Spinal cord (tissue), 10 donors: ENCODE results near the gene HDAC9. TPM values are rescaled to one million over a fixed set of nuclear protein-coding genes. Genes with fewer than 3 reads are reported as not detected.
A peak's percentile ranks its signal among the peaks of the same experiment; 100 is the strongest.

Source experiments
- DNase-seq, 6 donors: peaks; one replicate each; pipeline versions ENCODE4 v3.0.0 to v3.0.0-alpha.2; 2013 to 2015; ENCODE audit warnings: low spot score in 6 of 6, low read depth in 4 of 6
- H3K27ac ChIP-seq: one replicate; pipeline ENCODE4 v1.5.1; 2013; ENCODE audit warnings: low read depth, low read length, control low read depth
- H3K27me3 ChIP-seq: one replicate; pipeline ENCODE4 v1.6.1; 2013; ENCODE audit warnings: low read length; ENCODE audit not compliant: control insufficient read depth, insufficient read depth
- H3K36me3 ChIP-seq: one replicate; pipeline ENCODE4 v1.6.1; 2013; ENCODE audit warnings: low read length; ENCODE audit not compliant: control insufficient read depth, insufficient read depth
- H3K4me1 ChIP-seq: one replicate; pipeline ENCODE4 v1.6.1; 2013; ENCODE audit warnings: low read length; ENCODE audit not compliant: control insufficient read depth, insufficient read depth
- H3K4me3 ChIP-seq: one replicate; pipeline ENCODE4 v1.5.1; 2013; ENCODE audit warnings: low read depth, low read length, control low read depth
- H3K9me3 ChIP-seq: one replicate; pipeline ENCODE4 v1.6.1; 2013; ENCODE audit warnings: low read length; ENCODE audit not compliant: control insufficient read depth, insufficient read depth
- WGBS: methylation state at CpG from one replicate; pipeline ENCODE4 v1.1.5; 2013; ENCODE audit warnings: missing lambda C conversion rate; ENCODE audit not compliant: insufficient coverage; 5-methylcytosine and 5-hydroxymethylcytosine counted together
- polyA plus RNA-seq, 2 donors: library from polyadenylated mRNA; unstranded; fragments of 120-200 nt; gene quantifications; one replicate each; pipeline ENCODE4 v1.2.1, GENCODE V29; 2013; ENCODE audit not compliant: insufficient read length in 2 of 2
- total RNA-seq, 2 donors: library from RNA; depleted of rRNA in 1 of 2; stranded (reverse); fragments of 120-200 nt in 1 of 2; fragments of >200 nt in 1 of 2; gene quantifications; one replicate each; pipeline versions ENCODE4 v1.2.3 to v1.2.4, GENCODE V29; 2013 to 2014
- donor health status: healthy.

HDAC9 gene
- total and polyA plus RNA-seq, 4 donors, result 21.4 to 58.5 (median 29.3) TPM

- WGBS, result no CpG with 5 or more reads among the region's 2 CpGs
- Histone ChIP-seq H3K4me1 (no peaks in the 10 kb centered on the region), H3K27me3 (no peaks in the 10 kb centered on the region), H3K27ac (no peak overlapping the region), H3K36me3 (no peaks in the 10 kb centered on the region), H3K9me3 (no peaks in the 10 kb centered on the region), H3K4me3 (no peak overlapping the region)
- DNase-seq, result peak in 1 of 6 donors; percentile 15
Measured at GRCh38 chr7:18771834-18772566, 276.5 kb downstream of the HDAC9 start.

- no CpG with 5 or more reads among the region's 1 CpG for WGBS
- no peaks in the 10 kb centered on the region for H3K9me3 ChIP-seq
- H3K27me3 ChIP-seq, result no peaks in the 10 kb centered on the region
- no peaks in the 10 kb centered on the region for H3K4me1 ChIP-seq
- no peak overlapping the region for H3K4me3 ChIP-seq
- no peak for DNase-seq
- H3K36me3 ChIP-seq, result no peaks in the 10 kb centered on the region
- no peak overlapping the region for H3K27ac ChIP-seq
Measured at GRCh38 chr7:18772567-18772965, 277.0 kb downstream of the HDAC9 start.

GRCh38 chr7:18777314-18777713, 281.8 kb downstream of the HDAC9 start:
- H3K4me1 ChIP-seq, result no peaks in the 10 kb centered on the region
- DNase-seq, result no peak
- no CpG with 5 or more reads among the region's 2 CpGs for WGBS
- no peaks in the 10 kb centered on the region for H3K36me3 ChIP-seq
- no peaks in the 10 kb centered on the region for H3K9me3 ChIP-seq
- H3K4me3 ChIP-seq, result no peak overlapping the region
- H3K27ac ChIP-seq, result no peak overlapping the region
- H3K27me3 ChIP-seq, result no peaks in the 10 kb centered on the region

DNA sequence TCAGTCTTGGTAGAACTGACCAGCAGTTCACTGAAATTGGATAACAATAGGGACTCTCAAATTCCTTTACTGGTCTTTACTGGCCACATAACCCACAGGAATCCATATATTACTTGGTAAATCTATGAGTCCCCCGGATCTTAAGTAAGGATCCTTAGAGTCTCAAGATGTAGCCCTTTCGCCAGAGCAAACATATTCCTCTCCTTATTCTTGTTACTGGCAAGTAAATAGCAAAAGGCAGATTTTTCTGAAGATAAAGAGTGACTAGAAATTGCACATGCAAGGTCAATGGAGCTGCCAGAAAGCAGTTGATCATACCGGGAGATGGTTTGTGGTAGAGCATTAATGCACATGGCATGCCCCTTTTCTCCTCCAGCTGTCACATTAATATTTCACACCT, 283.0 kb downstream of the HDAC9 start:
- Histone ChIP-seq H3K4me3 (no peak overlapping the region), H3K27me3 (no peaks in the 10 kb centered on the region), H3K36me3 (no peaks in the 10 kb centered on the region), H3K9me3 (no peaks in the 10 kb centered on the region), H3K4me1 (no peaks in the 10 kb centered on the region), H3K27ac (no peak overlapping the region)
- 100% methylated on average over 1 of the region's 3 CpGs for WGBS
- no peak for DNase-seq

GRCh38 chr7:18780266-18780665, 284.7 kb downstream of the HDAC9 start:
- Histone ChIP-seq H3K9me3 (no peaks in the 10 kb centered on the region), H3K27me3 (no peaks in the 10 kb centered on the region), H3K36me3 (no peaks in the 10 kb centered on the region), H3K4me3 (no peak overlapping the region), H3K4me1 (no peaks in the 10 kb centered on the region), H3K27ac (no peak overlapping the region)
- DNase-seq, result no peak

DNA sequence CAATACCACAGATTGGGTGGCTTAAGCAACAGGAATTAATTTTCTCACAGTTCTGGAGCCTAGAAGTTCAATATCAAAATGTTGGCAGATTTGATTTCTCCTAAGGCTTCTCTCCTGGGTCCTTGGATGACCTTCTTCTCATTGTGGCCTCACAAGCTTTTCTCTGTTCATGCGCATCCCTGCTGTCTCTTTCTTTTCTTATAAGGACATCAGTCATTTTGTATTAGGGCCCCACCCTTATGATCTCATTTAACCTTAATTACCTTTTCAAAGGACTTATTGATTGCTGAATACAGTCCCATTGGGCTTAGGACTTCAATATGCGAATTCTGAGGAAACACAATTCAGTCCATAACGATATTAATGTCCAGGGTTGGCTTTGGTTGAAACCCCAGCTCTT, 285.4 kb downstream of the HDAC9 start:
- no peak overlapping the region for H3K4me3 ChIP-seq
- no peak overlapping the region for H3K27ac ChIP-seq
- H3K4me1 ChIP-seq, result no peaks in the 10 kb centered on the region
- WGBS, result 100% methylated on average over 1 of the region's 3 CpGs
- DNase-seq, result no peak
- H3K27me3 ChIP-seq, result no peaks in the 10 kb centered on the region
- H3K9me3 ChIP-seq, result no peaks in the 10 kb centered on the region
- no peaks in the 10 kb centered on the region for H3K36me3 ChIP-seq

DNA sequence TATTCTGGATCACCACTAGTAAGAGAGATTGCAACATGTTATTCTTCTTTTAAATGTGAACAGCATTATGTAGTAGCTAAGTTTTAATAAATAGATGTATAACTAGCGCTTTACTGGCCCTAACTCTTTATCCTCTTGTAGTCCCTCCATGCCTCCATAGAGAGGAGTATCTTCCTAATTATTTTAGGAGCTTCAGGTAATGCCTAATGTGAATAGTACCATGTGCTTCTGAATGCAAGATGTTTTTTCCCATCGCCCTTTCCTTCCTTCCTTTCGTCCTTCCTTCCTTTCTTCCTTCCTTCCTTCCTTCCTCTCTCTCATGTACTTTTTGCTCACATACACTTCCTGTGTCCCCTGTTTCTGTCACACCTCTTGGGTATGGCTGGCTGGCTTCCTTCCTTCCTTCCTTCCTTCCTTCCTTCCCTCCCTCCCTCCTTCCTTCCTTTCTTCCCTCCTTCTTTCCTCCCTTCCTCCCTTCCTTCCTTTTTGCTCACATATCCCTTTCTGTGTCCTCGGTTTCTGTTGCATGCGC, 290.7 kb downstream of the HDAC9 start:
- H3K4me3 ChIP-seq, result no peak overlapping the region
- WGBS, result 90% methylated on average over 4 of the region's 5 CpGs
- no peaks in the 10 kb centered on the region for H3K4me1 ChIP-seq
- no peak overlapping the region for H3K27ac ChIP-seq
- H3K27me3 ChIP-seq, result no peaks in the 10 kb centered on the region
- H3K9me3 ChIP-seq, result no peaks in the 10 kb centered on the region
- no peaks in the 10 kb centered on the region for H3K36me3 ChIP-seq
- no peak for DNase-seq

DNA sequence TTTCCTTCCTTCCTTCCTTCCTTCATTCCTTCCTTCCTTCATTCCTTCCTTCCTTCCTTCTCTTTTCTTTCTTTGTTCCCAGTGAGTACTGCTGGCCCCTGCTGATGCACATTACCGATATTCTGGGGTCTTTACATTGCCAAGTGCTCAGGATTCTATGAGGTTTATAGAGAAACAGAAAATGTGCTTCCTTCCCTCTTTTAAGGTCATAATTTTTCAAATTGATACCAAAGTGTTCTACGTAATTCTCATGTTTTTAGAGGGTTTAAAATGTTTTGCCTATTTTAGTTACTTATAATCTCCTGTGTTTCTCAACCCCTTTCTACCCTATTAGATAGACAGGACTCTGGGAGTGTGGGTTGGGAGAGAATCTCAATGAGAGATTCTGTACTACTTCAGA, 291.2 kb downstream of the HDAC9 start:
- H3K4me1 ChIP-seq, result no peaks in the 10 kb centered on the region
- no CpG with 5 or more reads among the region's 2 CpGs for WGBS
- no peak for DNase-seq
- no peaks in the 10 kb centered on the region for H3K36me3 ChIP-seq
- H3K27ac ChIP-seq, result no peak overlapping the region
- H3K27me3 ChIP-seq, result no peaks in the 10 kb centered on the region
- no peak overlapping the region for H3K4me3 ChIP-seq
- H3K9me3 ChIP-seq, result no peaks in the 10 kb centered on the region

DNA sequence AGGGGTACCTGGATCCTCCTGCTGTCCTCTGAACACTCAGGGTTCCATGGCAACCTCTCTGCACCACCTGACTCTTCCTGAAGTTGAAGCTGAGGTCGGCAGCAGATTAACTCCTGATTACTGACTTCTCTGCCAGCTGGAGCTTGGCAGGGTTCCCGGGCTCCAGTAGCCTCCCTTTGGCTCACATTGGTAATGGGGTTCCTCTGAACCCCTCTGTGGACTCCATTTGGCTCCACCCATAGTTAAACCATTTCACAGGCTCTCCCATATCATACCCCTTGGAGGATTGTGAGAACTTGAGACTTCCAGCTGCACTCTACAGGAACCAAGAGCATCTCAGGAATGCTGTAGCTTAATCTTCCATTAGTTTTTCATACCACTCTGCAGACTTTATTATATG, 292.5 kb downstream of the HDAC9 start:
- Histone ChIP-seq H3K36me3 (peaks cover under 1% of the 10 kb centered on the region), H3K4me3 (no peak overlapping the region), H3K27me3 (no peaks in the 10 kb centered on the region), H3K4me1 (no peaks in the 10 kb centered on the region), H3K27ac (no peak overlapping the region), H3K9me3 (no peaks in the 10 kb centered on the region)
- DNase-seq, result no peak
- 71% methylated on average over 2 of the region's 2 CpGs for WGBS

- H3K27me3 ChIP-seq, result no peaks in the 10 kb centered on the region
- H3K4me3 ChIP-seq, result peak overlapping the region; percentile 27
- peaks cover 2% of the 10 kb centered on the region for H3K36me3 ChIP-seq
- WGBS, result 76% methylated on average over 11 of the region's 13 CpGs
- no peaks in the 10 kb centered on the region for H3K9me3 ChIP-seq
- no peaks in the 10 kb centered on the region for H3K4me1 ChIP-seq
- H3K27ac ChIP-seq, result peak overlapping the region; percentile 79
- peak in 1 of 6 donors; percentile 54 for DNase-seq
Measured at GRCh38 chr7:18792871-18793595, 297.5 kb downstream of the HDAC9 start.
